GM11168 (cell line): ENCODE results near the gene POLR2F.
"Not testable (repeated sequence)": the region's sequence is repeated elsewhere in the genome, so short reads cannot be mapped to it uniquely, and the experiment has no call there.

Experiments
- in situ Hi-C: fragments of 300-500 bp; cut with MboI; formaldehyde crosslinking; loops from one replicate; pipeline ENCODE4 v1.12.0; 2022; ENCODE audit warnings: low sequenced_read_pairs; ENCODE audit not compliant: unreplicated experiment

POLR2F gene

GRCh38 chr22:37924386-37925065, 29.0 kb upstream of the POLR2F start:
- in situ Hi-C loops: no loop called here

DNA sequence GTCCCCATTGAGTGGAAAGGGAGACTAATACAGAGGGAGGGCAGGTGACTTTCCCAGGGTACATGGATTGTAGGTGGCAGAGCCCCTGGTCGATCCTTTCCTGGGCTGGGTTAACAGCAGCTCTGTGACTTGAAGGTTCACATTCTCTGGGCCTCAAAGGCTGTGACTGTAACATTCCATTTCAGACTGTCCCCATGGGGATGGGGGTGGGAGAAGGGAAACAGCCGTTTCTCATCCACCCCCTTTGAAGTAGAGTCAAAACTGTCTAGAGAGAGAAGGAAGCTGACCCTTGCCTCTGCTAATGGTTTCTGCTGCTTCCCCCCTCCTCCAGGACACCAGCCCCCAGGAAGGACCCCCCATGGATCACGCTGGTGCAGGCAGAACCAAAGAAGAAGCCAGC, 28.2 kb upstream of the POLR2F start:
- in situ Hi-C loops: no loop called here

- in situ Hi-C loops: no loop called here
These were observed 27.7 kb upstream of the POLR2F start for GRCh38 chr22:37925767-37926166.

GRCh38 chr22:37926358-37926757, 27.1 kb upstream of the POLR2F start:
- in situ Hi-C loops: no loop called here

GRCh38 chr22:37926771-37927636, 26.5 kb upstream of the POLR2F start:
- in situ Hi-C loops: no loop called here

- in situ Hi-C loops: no loop called here
These were observed 25.9 kb upstream of the POLR2F start for GRCh38 chr22:37927637-37927936.

- in situ Hi-C loops: no loop called here
These were observed 24.1 kb upstream of the POLR2F start for GRCh38 chr22:37929390-37929789.

- in situ Hi-C loops: no loop called here
These were observed 23.1 kb upstream of the POLR2F start for GRCh38 chr22:37930270-37930951.

DNA sequence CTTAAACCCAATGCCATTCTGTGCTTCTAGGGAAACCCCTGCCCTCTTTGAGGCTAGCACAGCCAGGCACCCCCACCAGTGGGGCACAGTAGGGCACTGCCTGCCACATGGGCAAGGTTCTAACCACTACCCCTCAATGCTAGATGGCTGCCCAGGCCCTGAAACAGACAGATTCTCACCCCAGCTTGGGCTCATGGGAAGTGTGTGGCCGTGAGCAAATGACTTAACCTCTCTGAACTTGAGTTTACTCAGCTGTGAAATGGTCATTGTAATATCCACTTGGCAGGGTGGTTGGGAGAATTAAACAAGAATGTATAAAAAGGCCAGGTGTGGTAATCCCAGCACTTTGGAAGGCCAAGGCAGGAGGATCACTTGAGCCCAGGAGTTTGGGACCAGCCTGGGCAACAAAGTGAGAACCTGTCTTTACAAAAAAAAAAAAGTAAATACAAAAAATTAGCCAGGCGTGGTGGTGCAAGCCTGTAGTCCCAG, 22.5 kb upstream of the POLR2F start:
- in situ Hi-C loops: no loop called here

- in situ Hi-C loops: no loop called here
These were observed 21.6 kb upstream of the POLR2F start for GRCh38 chr22:37931893-37932389.

DNA sequence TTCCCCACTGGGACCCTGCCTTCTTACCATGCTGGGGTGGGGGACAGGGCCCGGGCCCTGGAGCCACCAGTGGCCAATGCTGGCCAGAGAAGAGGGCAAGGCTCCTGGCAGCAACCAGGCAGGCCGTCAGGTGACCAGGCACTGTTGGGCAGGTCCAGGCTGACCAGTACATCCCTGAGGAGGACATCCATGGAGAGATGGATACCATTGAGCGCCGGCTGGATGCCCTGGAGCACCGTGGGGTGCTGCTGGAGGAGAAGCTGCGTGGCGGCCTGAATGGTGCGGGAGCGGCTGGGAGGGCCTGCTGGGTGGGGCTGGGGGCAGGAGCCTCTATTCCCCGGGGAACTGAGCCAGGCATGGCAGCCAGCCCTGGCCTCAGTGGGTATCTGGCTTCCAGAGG, 21.1 kb upstream of the POLR2F start:
- in situ Hi-C loops: no loop called here

GRCh38 chr22:37932821-37933578, 20.5 kb upstream of the POLR2F start:
- in situ Hi-C loops: no loop called here

DNA sequence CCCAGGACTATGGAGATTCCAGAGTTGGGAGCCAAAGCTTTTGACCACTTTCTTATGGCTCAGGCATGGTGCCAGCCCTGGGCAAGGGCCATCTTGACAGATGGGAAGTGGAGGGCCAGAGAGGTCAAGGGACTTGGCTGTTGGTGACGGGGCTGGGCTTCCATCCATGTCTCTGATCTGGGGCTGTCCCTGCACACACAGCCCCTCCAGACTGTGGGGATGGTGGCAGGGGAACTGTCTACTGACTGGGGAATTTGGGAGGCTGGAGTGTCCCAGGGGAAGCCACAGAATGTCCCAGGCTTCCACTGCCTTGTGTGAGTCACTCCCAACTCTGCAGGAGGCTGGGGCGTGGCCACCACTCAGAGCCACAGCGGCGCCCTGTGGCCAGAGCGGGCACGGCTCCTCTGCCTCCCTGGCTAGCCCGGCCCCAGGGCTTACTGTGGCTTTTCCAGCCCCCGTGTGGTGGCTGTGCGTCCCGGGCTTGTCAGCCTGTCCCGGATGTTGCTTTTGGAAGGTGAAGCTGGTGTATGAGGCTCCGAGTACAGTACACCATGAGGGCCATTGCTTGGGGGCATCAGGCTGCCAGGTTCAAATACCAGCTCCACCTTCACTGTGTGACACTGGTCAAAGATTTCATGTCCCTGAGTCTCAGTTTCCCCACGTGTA, 19.7 kb upstream of the POLR2F start:
- in situ Hi-C loops: no loop called here

- in situ Hi-C loops: no loop called here
These were observed 12.7 kb upstream of the POLR2F start for GRCh38 chr22:37940698-37941376.

DNA sequence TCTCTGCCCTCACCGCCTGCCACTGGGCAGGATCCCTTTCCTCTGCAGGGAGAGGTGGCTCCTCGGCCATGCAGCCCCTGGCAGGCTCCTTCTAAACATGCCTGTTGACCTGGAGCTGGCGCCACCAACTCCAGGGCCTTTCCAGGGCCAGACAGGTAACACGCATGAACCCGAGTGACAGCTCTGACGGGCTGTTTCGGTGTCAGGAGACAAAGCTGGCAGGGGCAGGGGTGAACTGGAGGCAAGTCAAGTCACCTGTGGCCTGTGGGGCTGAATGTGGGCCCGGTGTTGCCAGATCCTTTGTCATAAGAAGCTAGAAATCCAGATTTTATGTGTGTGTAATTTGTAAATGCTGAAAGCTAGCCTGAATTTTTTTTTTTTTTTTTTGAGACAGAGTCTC, 11.4 kb upstream of the POLR2F start:
- in situ Hi-C loops: no loop called here

DNA sequence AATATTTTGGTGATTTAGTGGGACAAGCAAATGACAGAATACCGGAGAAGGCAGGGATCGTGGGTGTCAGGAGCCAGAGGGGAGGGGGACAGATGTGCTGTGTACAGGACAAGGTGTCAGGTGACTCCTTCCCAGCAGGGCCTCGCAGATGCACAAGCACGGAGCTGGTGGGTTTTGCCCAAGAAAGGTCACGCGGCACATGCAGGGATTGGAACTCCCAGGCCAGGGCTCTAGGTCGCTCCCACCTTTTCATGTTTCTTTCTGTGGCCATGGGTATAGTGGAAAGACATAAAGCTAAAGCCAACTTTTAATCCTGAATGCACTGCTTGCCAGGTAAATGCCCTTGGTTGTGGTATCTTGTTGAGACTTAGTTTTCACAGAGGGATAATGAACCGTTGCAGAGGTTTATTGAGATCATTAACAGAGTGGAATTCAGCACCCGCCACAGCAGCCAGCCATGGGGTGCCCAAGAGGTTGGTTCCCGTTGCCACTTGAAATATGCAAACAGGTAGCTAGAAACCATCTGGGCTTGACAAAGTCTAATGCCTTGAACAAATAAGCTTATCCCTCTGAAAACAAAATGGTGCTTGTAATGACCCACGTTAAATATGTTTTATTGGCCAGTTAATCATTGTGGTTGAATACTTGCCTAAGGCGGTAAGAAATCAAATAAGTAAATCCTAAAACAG, 10.2 kb upstream of the POLR2F start:
- in situ Hi-C loops: no loop called here

- in situ Hi-C loops: no loop called here
These were observed 9.7 kb upstream of the POLR2F start for GRCh38 chr22:37943825-37944198.

DNA sequence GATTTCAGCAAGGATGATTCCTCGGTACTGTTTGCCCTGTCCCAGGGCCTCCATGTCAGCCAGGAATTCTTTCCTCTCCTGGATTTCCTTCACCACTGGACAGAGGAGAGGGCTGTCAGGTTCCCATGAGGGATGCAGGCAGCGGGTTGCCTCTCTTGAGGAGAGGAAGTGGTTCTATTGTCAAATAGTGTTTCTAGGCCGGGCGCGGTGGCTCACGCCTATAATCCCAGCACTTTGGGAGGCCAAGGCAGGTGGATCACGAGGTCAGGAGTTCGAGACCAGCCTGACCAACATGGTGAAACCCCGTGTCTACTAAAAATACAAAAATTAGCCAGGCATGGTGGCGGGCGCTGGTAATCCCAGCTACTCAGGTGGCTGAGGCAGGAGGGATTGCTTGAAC, 9.1 kb upstream of the POLR2F start:
- in situ Hi-C loops: not testable (repeated sequence)
